ENCODE results near the gene KRT83. TPM values are rescaled to one million over a fixed set of nuclear protein-coding genes. Genes with fewer than 3 reads are reported as not detected.

Gene KRT83
- polyA plus RNA-seq, 1 donor (not counting 4 experiments of a cell fraction or from before 2014, with no cell fraction given) = not detected

- FAIRE-seq = no peak
- no peak overlapping the region for H3K27ac ChIP-seq (ENCODE audit: control insufficient read depth, insufficient read depth, low read length)
Measured at GRCh38 chr12:52332381-52332780, 11.2 kb upstream of the KRT83 start.

DNA sequence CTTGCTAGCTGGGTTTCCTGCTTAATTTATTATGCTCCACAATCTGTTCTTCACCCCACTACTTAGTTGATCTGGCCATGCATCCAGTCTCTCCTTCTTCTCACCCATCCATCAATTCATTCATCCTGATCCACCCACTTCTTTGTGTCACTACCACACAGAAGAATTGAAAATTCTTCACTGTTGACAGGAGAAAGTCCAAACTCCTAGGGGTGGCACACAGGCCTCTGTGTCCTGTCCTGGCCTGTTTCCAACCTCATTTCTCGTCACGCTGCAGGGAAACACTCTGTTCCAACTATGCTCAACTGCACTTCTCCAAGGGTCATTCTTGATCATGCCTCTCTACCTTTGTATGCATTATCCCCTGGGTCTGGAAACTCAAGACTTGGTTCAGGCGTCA lies 10.6 kb upstream of the KRT83 start:
- H3K79me2 ChIP-seq (ENCODE audit: control insufficient read depth, insufficient read depth, low read length) = no peaks in the 10 kb centered on the region
- no peaks in the 10 kb centered on the region for H3K9me1 ChIP-seq (ENCODE audit: control insufficient read depth, extremely low read depth, insufficient read depth, low read length)
- no peak overlapping the region for H3K4me2 ChIP-seq (ENCODE audit: control insufficient read depth, extremely low read depth, insufficient read depth, low read depth, low read length)
- H3K27me3 ChIP-seq (ENCODE audit: control insufficient read depth, extremely low read depth, insufficient read depth, low read length) = no peaks in the 10 kb centered on the region
- no peak overlapping the region for H3K9ac ChIP-seq (ENCODE audit: control insufficient read depth, extremely low read depth, insufficient read depth, low read length)
- peaks cover 13% of the 10 kb centered on the region for H3K4me1 ChIP-seq (ENCODE audit: control insufficient read depth, extremely low read depth, insufficient read depth, low read length)
- FAIRE-seq (no peak), DNase-seq (ENCODE audit: low read depth, low spot score) (no peak)
- H2AFZ ChIP-seq (ENCODE audit: control insufficient read depth, low read length) = no peak overlapping the region
- no peaks in the 10 kb centered on the region for H3K36me3 ChIP-seq (ENCODE audit: control insufficient read depth in 2 of 2, extremely low read depth in 1 of 2, insufficient read depth in 2 of 2, low read length in 2 of 2)
- no peaks in the 10 kb centered on the region for H3K9me3 ChIP-seq (ENCODE audit: control insufficient read depth, low read depth, low read length)
- TF ChIP-seq CTCF (optimal IDR thresholded peaks at IDR 0.05 in 1 of 3, IDR thresholded peaks at IDR 0.05 in 1 of 3, conservative IDR thresholded peaks at IDR 0.05 in 1 of 3; ENCODE audit: extremely low read depth in 1 of 3, insufficient read depth in 2 of 3, low read length in 3 of 3) (no peak), EZH2 (IDR thresholded peaks at IDR 0.05; ENCODE audit: low read length) (no peak)
- H3K27ac ChIP-seq (ENCODE audit: control insufficient read depth, insufficient read depth, low read length) = no peak overlapping the region
- H3K4me3 ChIP-seq (ENCODE audit: control insufficient read depth in 2 of 3, extremely low read depth in 1 of 3, insufficient read depth in 2 of 3, low read depth in 1 of 3, low read length in 3 of 3) = no peak overlapping the region
- dilution Hi-C loops (cut with MboI; ENCODE audit: extremely low pct_ligation_motif_present, low sequenced_read_pairs) = no loop called here
- no peaks in the 10 kb centered on the region for H4K20me1 ChIP-seq (ENCODE audit: control insufficient read depth, extremely low read depth, insufficient read depth, low read length)

More at GRCh38 chr12:52332381-52332780, 11.2 kb upstream of the KRT83 start:
- Histone ChIP-seq H3K79me2 (ENCODE audit: control insufficient read depth, insufficient read depth, low read length) (no peaks in the 10 kb centered on the region), H2AFZ (ENCODE audit: control insufficient read depth, low read length) (no peak overlapping the region), H3K36me3 (ENCODE audit: control insufficient read depth in 2 of 2, extremely low read depth in 1 of 2, insufficient read depth in 2 of 2, low read length in 2 of 2) (no peaks in the 10 kb centered on the region), H3K4me3 (ENCODE audit: control insufficient read depth in 2 of 3, extremely low read depth in 1 of 3, insufficient read depth in 2 of 3, low read depth in 1 of 3, low read length in 3 of 3) (no peak overlapping the region), H3K9me1 (ENCODE audit: control insufficient read depth, extremely low read depth, insufficient read depth, low read length) (no peaks in the 10 kb centered on the region), H3K9me3 (ENCODE audit: control insufficient read depth, low read depth, low read length) (no peaks in the 10 kb centered on the region), H3K9ac (ENCODE audit: control insufficient read depth, extremely low read depth, insufficient read depth, low read length) (no peak overlapping the region), H3K4me2 (ENCODE audit: control insufficient read depth, extremely low read depth, insufficient read depth, low read depth, low read length) (no peak overlapping the region), H3K27me3 (ENCODE audit: control insufficient read depth, extremely low read depth, insufficient read depth, low read length) (no peaks in the 10 kb centered on the region), H3K4me1 (ENCODE audit: control insufficient read depth, extremely low read depth, insufficient read depth, low read length) (peaks cover 10% of the 10 kb centered on the region), H4K20me1 (ENCODE audit: control insufficient read depth, extremely low read depth, insufficient read depth, low read length) (no peaks in the 10 kb centered on the region)
- dilution Hi-C loops (cut with MboI; ENCODE audit: extremely low pct_ligation_motif_present, low sequenced_read_pairs) = no loop called here
- TF ChIP-seq EZH2 (IDR thresholded peaks at IDR 0.05; ENCODE audit: low read length) = no peak
- DNase-seq (ENCODE audit: low read depth, low spot score) = no peak

- no peaks in the 10 kb centered on the region for H4K20me1 ChIP-seq (ENCODE audit: control insufficient read depth, extremely low read depth, insufficient read depth, low read length)
- DNase-seq (ENCODE audit: low read depth, low spot score) (no peak), FAIRE-seq (no peak)
- H3K27me3 ChIP-seq (ENCODE audit: control insufficient read depth, extremely low read depth, insufficient read depth, low read length) = no peaks in the 10 kb centered on the region
- H3K9me1 ChIP-seq (ENCODE audit: control insufficient read depth, extremely low read depth, insufficient read depth, low read length) = no peaks in the 10 kb centered on the region
- dilution Hi-C loops (cut with MboI; ENCODE audit: extremely low pct_ligation_motif_present, low sequenced_read_pairs) = no loop called here
- no peaks in the 10 kb centered on the region for H3K79me2 ChIP-seq (ENCODE audit: control insufficient read depth, insufficient read depth, low read length)
- no peak overlapping the region for H3K4me3 ChIP-seq (ENCODE audit: control insufficient read depth in 2 of 3, extremely low read depth in 1 of 3, insufficient read depth in 2 of 3, low read depth in 1 of 3, low read length in 3 of 3)
- no peaks in the 10 kb centered on the region for H3K36me3 ChIP-seq (ENCODE audit: control insufficient read depth in 2 of 2, extremely low read depth in 1 of 2, insufficient read depth in 2 of 2, low read length in 2 of 2)
- no peak overlapping the region for H3K4me2 ChIP-seq (ENCODE audit: control insufficient read depth, extremely low read depth, insufficient read depth, low read depth, low read length)
- no peak overlapping the region for H2AFZ ChIP-seq (ENCODE audit: control insufficient read depth, low read length)
- TF ChIP-seq CTCF (optimal IDR thresholded peaks at IDR 0.05 in 1 of 3, IDR thresholded peaks at IDR 0.05 in 1 of 3, conservative IDR thresholded peaks at IDR 0.05 in 1 of 3; ENCODE audit: extremely low read depth in 1 of 3, insufficient read depth in 2 of 3, low read length in 3 of 3) (no peak), EZH2 (IDR thresholded peaks at IDR 0.05; ENCODE audit: low read length) (no peak)
- peaks cover 13% of the 10 kb centered on the region for H3K4me1 ChIP-seq (ENCODE audit: control insufficient read depth, extremely low read depth, insufficient read depth, low read length)
- no peak overlapping the region for H3K27ac ChIP-seq (ENCODE audit: control insufficient read depth, insufficient read depth, low read length)
- H3K9ac ChIP-seq (ENCODE audit: control insufficient read depth, extremely low read depth, insufficient read depth, low read length) = no peak overlapping the region
- H3K9me3 ChIP-seq (ENCODE audit: control insufficient read depth, low read depth, low read length) = no peaks in the 10 kb centered on the region
Measured at GRCh38 chr12:52331039-52331438, 9.8 kb upstream of the KRT83 start.
